Rectal smooth muscle tissue (tissue), 1 donor: ENCODE measurements around the gene MAP4.
A peak's percentile ranks its signal among the peaks of the same experiment; 100 is the strongest.
"Not testable (repeated sequence)": the region's sequence is repeated elsewhere in the genome, so short reads cannot be mapped to it uniquely, and the experiment has no call there.

ENCODE experiments used
- H3K27ac ChIP-seq: one replicate; pipeline ENCODE4 v1.7.0; 2013; ENCODE audit warnings: low read depth, low read length, inconsistent platforms
- H3K27me3 ChIP-seq: one replicate; pipeline ENCODE4 v1.7.0; 2013; ENCODE audit warnings: low read length; ENCODE audit not compliant: control insufficient read depth, insufficient read depth
- H3K36me3 ChIP-seq: one replicate; pipeline ENCODE4 v1.7.0; 2013; ENCODE audit warnings: low read length; ENCODE audit not compliant: control insufficient read depth, insufficient read depth
- H3K4me1 ChIP-seq: one replicate; pipeline ENCODE4 v1.7.0; 2013; ENCODE audit warnings: low read length; ENCODE audit not compliant: control insufficient read depth, insufficient read depth
- H3K4me3 ChIP-seq: one replicate; pipeline ENCODE4 v1.7.0; 2013; ENCODE audit warnings: low read length
- H3K9ac ChIP-seq: one replicate; pipeline ENCODE4 v1.7.0; 2013; ENCODE audit warnings: low read length

The MAP4 gene

DNA sequence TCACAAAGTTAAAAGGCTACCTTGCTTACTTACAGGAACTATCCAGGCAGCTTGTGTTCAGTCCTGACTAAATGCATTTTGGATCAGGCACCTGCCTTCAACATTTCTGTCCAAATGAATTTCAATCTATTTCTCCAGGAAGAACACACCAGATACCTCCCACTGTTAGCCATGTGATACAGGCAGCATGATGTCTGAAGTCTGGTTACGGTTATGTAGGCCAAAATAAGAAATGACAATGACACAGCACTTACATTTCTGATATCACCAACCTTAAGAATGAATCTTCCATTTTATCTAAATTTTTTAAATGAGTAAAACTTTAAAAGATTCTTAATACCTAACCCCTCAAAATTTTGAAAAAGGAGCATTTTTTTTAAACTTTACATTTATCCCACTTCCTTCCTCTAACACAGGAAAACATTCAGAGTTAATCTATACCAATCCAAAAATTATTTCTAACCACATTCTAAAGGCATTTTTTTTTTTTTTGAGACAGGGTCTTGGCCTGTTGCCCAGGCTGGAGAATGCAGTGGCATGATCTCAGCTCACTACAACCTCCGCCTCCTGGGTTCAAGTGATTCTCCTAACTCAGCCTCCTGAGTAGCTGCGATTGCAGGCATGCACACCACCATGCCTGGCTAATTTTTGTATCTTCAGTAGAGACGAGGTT lies at the start of gene MAP4:
MAP4 (minus strand) TSS at position 116 of the 673 bp plus-strand sequence. CDS start 17,556 bp downstream, outside the sequence.
- Histone ChIP-seq H3K36me3 (no peaks in the 10 kb centered on the region), H3K4me1 (peaks cover 53% of the 10 kb centered on the region), H3K27ac (peak within 1 kb of the TSS; percentile 88), H3K27me3 (no peaks in the 10 kb centered on the region), H3K4me3 (peak within 1 kb of the TSS; percentile 38), H3K9ac (no peak within 1 kb of the TSS)

DNA sequence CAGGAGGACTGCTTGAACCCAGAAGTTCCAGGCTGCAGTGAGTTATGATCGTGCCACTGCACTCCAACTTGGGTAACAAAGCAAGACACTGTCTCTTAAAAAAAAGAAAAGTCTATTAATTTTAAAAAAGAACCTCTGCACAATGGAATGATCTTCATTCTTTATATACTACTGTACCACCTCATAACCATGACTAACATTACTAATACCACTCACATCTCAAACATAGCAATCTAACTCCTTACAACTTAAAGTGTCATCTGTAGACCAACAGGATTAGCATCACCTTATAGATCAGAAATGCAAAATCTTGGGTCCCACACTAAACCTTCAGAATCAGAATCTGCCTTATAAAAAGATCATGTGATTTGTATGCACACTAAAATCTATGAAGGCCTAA lies 48.8 kb upstream of the MAP4 start:
- Histone ChIP-seq H3K27me3 (no peaks in the 10 kb centered on the region), H3K27ac (no peak overlapping the region), H3K4me1 (peaks cover 3% of the 10 kb centered on the region), H3K4me3 (no peak overlapping the region), H3K36me3 (no peaks in the 10 kb centered on the region), H3K9ac (no peak overlapping the region)

DNA sequence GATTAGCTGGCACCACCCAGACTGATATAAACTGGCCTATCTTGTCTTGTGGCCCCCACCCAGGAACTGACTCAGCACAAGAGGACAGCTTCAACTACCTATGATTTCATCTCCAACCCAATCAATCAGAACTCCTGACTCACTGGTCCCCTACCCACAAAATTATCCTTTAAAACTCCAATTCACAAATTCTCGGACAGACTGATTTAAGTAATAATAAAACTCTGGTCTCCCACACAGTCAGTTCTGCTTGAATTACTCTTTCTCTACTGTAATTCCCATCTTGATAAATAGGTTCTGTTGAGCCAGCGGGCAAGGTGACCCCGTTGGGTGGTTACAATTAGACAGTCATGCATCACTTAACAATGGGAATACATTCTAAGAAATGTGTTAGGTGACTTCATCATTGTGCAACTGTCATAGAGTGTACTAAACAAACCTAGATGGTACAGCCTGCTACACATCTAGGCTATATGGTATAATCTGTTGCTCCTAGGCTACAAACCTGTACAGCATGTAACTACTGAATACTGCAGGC lies 48.1 kb upstream of the MAP4 start:
- Histone ChIP-seq H3K9ac (no peak overlapping the region), H3K4me3 (no peak overlapping the region), H3K36me3 (no peaks in the 10 kb centered on the region), H3K27me3 (no peaks in the 10 kb centered on the region), H3K27ac (no peak overlapping the region), H3K4me1 (peaks cover 3% of the 10 kb centered on the region)

GRCh38 chr3:48061586-48061985 lies 45.4 kb upstream of the MAP4 start:
- H3K4me3 ChIP-seq, H3K27ac ChIP-seq, H3K4me1 ChIP-seq: not testable (repeated sequence)

GRCh38 chr3:48058091-48058490 lies 41.9 kb upstream of the MAP4 start:
- H3K36me3 ChIP-seq, result no peaks in the 10 kb centered on the region
- H3K4me1 ChIP-seq, result no peaks in the 10 kb centered on the region
- no peaks in the 10 kb centered on the region for H3K27me3 ChIP-seq
- no peak overlapping the region for H3K4me3 ChIP-seq
- H3K27ac ChIP-seq, result no peak overlapping the region
- H3K9ac ChIP-seq, result no peak overlapping the region

More at GRCh38 chr3:48061586-48061985, 45.4 kb upstream of the MAP4 start:
- not testable (repeated sequence) for H3K36me3 ChIP-seq, H3K9ac ChIP-seq, H3K27me3 ChIP-seq

DNA sequence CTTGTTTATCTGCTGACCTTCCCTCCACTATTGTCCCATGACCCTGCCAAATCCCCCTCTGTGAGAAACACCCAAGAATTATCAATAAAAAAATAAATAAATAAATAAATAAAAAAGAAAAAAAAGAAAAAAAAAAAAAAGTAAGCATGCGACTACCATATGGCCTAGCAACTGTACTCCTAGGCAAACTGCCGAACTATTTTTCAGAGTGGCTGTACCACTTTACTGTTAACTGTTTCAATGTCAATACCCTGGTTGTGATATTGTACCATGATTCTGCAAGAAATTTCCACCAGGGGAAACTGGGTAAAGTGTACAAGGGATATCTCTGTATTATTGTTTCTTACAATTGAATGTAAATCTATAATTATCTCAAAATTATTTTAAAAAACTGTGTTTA lies 41.3 kb upstream of the MAP4 start:
- no peaks in the 10 kb centered on the region for H3K36me3 ChIP-seq
- H3K27ac ChIP-seq, result no peak overlapping the region
- no peak overlapping the region for H3K9ac ChIP-seq
- H3K27me3 ChIP-seq, result no peaks in the 10 kb centered on the region
- no peak overlapping the region for H3K4me3 ChIP-seq
- H3K4me1 ChIP-seq, result no peaks in the 10 kb centered on the region

DNA sequence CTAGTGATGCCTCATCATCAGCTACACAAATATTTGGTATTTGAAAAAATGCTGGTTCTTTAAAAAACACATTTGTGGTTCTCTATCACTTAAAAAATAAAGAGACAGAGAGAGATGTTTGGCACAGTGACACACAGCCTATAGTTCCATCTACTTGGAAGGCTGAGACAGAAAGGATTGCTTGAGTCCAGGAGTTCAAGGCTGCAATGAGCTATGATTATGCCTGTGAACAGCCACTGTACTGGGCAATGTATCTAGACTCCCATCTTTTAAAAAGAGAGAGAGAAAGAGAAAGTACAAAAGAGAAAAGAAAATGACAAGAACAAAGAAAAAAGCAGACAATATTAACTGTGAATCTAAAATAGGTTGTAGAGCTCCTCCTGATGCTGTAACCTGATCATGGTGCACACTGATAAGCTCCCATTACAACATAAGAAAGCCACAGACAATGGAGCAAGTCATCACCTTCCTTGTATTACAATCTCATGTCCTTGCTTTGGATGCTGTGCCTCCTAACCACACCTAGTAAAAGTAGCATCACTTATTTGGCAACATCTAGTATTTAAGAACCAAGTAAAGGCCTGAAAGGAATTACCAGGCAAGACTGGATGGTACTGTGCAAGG lies 31.7 kb upstream of the MAP4 start:
- no peak overlapping the region for H3K27ac ChIP-seq
- no peak overlapping the region for H3K9ac ChIP-seq
- no peaks in the 10 kb centered on the region for H3K27me3 ChIP-seq
- H3K4me3 ChIP-seq, result no peak overlapping the region
- H3K4me1 ChIP-seq, result no peaks in the 10 kb centered on the region
- H3K36me3 ChIP-seq, result no peaks in the 10 kb centered on the region

- Histone ChIP-seq H3K36me3 (no peaks in the 10 kb centered on the region), H3K27me3 (no peaks in the 10 kb centered on the region), H3K4me1 (peaks cover 14% of the 10 kb centered on the region), H3K27ac (no peak overlapping the region), H3K9ac (no peak overlapping the region), H3K4me3 (no peak overlapping the region)
These were observed 26.0 kb upstream of the MAP4 start for GRCh38 chr3:48042071-48042760.

- no peak overlapping the region for H3K9ac ChIP-seq
- H3K4me1 ChIP-seq, result peaks cover 19% of the 10 kb centered on the region
- H3K27ac ChIP-seq, result peak overlapping the region; percentile 70
These were observed 23.4 kb upstream of the MAP4 start for GRCh38 chr3:48039487-48040190.

DNA sequence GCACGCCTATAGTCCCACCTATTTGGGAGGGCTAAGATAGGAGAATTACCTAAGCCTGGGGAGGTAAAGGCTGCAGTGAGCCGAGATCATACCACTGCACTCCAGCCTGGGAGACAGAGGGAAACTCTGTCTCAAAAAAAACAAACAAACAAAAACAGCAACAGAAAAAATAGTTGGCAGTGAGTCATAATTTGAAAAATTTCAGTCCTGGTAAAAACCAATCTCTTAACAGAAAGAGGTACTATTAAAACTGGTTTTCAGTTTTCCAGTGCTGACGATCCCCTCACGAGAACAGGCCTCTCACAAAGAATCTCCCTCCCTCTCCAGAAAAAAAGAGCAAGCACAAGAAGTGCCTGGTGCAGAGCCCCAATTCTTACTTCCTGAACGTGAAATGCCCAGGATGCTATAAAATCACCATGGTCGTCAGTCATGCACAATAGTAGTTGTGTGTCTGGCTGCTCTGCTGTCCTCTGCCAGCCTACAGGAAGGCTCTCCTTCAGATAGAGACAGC lies 22.8 kb upstream of the MAP4 start:
- H3K27me3 ChIP-seq, result no peaks in the 10 kb centered on the region
- peaks cover 19% of the 10 kb centered on the region for H3K4me1 ChIP-seq
- H3K27ac ChIP-seq, result peak overlapping the region; percentile 70
- H3K36me3 ChIP-seq, result no peaks in the 10 kb centered on the region
- H3K9ac ChIP-seq, result no peak overlapping the region
- no peak overlapping the region for H3K4me3 ChIP-seq

More at GRCh38 chr3:48039487-48040190, 23.4 kb upstream of the MAP4 start:
- H3K27me3 ChIP-seq, result no peaks in the 10 kb centered on the region
- H3K4me3 ChIP-seq, result no peak overlapping the region
- no peaks in the 10 kb centered on the region for H3K36me3 ChIP-seq

DNA sequence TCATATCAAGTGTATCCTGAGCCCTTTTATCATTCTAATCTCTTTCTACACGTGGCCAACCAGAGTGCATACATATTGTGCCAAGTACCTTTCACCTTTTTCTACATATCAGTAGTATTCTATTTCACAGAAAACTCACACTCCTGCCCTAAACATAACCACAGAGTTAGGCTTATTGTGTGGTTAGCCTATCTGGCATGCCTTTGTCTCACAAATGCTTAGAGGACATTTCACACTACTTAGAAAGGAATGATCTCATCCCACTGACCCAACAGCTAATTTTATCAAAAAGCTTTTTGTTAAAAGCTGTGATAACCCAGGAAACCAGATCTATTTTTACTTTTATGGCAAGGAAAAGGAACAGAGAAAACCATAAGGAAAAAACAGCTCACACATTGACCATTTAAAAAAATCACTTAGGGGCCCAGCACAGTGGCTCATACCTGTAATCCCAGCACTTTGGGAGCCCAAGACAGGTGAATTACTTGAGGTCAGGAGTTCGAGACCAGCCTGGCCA lies 17.8 kb upstream of the MAP4 start:
- H3K9ac ChIP-seq, result no peak overlapping the region
- no peak overlapping the region for H3K4me3 ChIP-seq
- H3K4me1 ChIP-seq, result peaks cover 16% of the 10 kb centered on the region
- H3K36me3 ChIP-seq, result no peaks in the 10 kb centered on the region
- H3K27me3 ChIP-seq, result no peaks in the 10 kb centered on the region
- peak overlapping the region; percentile 64 for H3K27ac ChIP-seq

GRCh38 chr3:48030188-48030587 lies 14.0 kb upstream of the MAP4 start:
- H3K9ac ChIP-seq, result no peak overlapping the region
- no peaks in the 10 kb centered on the region for H3K27me3 ChIP-seq
- no peaks in the 10 kb centered on the region for H3K36me3 ChIP-seq
- peaks cover 5% of the 10 kb centered on the region for H3K4me1 ChIP-seq
- H3K27ac ChIP-seq, result no peak overlapping the region
- H3K4me3 ChIP-seq, result no peak overlapping the region
